A549 (cell line): ENCODE results near the gene TRABD2B.

ENCODE experiments used
- CTCF ChIP-seq: fragments of >200 bp; sonication (Bioruptor Twin); formaldehyde crosslinking; IDR thresholded peaks from 3 replicates; pipeline ENCODE4 v1.5.1; 2016
- EP300 ChIP-seq, 2 experiments: fragments of >200 bp; sonication (Bioruptor Twin); formaldehyde crosslinking; IDR thresholded peaks; 2 replicates in 1 of 2; 3 replicates in 1 of 2; pipeline ENCODE4 v1.6.1; 2016 to 2017
- KDM1A ChIP-seq: fragments of 200-600 bp; sonication (generic); IDR thresholded peaks from 2 replicates; pipeline ENCODE4 v1.6.1; 2016; ENCODE audit warnings: low read depth, mild to moderate bottlenecking
- PBX3 ChIP-seq: IDR thresholded peaks from 2 replicates; pipeline ENCODE4 v1.6.1; 2012
- POLR2A ChIP-seq: IDR thresholded peaks from 2 replicates; pipeline ENCODE4 v1.6.1; 2012; ENCODE audit warnings: mild to moderate bottlenecking, low read length
- RFX5 ChIP-seq: fragments of 450-650 bp; IDR thresholded peaks from 2 replicates; pipeline ENCODE4 v1.7.1; 2014; ENCODE audit warnings: antibody characterized with exemption, mild to moderate bottlenecking, moderate library complexity

GRCh38 chr1:48033495-48034045 lies 36.4 kb upstream of the TRABD2B start:
- TF ChIP-seq CTCF, result no peak
- TF ChIP-seq EP300 (IDR thresholded peaks at IDR 0.05), result no peak
- no peak for TF ChIP-seq PBX3
- TF ChIP-seq KDM1A, result no peak
- no peak for TF ChIP-seq RFX5
- no peak for TF ChIP-seq POLR2A
